Measurements from ENCODE around the gene FADS1. TPM values are rescaled to one million over a fixed set of nuclear protein-coding genes. Genes with fewer than 3 reads are reported as not detected.

The FADS1 gene
- total RNA-seq, 1 experiment from 2014 or later: 105 TPM

GRCh38 chr11:61839742-61840141 lies 22.9 kb upstream of the FADS1 start:
- Mint-ChIP-seq H3K9me3 (0 out of 2 replicates have a peak, but pooled peaks cover 3% of the 10 kb centered on the region), H3K27me3 (ENCODE audit: low read depth) (no peaks in the 10 kb centered on the region), H3K36me3 (peaks cover 75% of the 10 kb centered on the region), H3K4me3 (no peak overlapping the region), H3K4me1 (peaks cover 19% of the 10 kb centered on the region), H3K27ac (no peak overlapping the region)
- no peak for ATAC-seq
- CTCF ChIA-PET: no interaction called here
- no peak for DNase-seq (ENCODE audit: low spot score)
- POLR2A ChIA-PET: no interaction called here
- TF ChIP-seq NFATC4 (CRISPR knock-in tag; IDR thresholded peaks at IDR 0.05): no peak
- TF ChIP-seq, protein P1, sequence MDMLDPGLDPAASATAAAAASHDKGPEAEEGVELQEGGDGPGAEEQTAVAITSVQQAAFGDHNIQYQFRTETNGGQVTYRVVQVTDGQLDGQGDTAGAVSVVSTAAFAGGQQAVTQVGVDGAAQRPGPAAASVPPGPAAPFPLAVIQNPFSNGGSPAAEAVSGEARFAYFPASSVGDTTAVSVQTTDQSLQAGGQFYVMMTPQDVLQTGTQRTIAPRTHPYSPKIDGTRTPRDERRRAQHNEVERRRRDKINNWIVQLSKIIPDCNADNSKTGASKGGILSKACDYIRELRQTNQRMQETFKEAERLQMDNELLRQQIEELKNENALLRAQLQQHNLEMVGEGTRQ (CRISPR knock-in tag; IDR thresholded peaks at IDR 0.05): no peak

DNA sequence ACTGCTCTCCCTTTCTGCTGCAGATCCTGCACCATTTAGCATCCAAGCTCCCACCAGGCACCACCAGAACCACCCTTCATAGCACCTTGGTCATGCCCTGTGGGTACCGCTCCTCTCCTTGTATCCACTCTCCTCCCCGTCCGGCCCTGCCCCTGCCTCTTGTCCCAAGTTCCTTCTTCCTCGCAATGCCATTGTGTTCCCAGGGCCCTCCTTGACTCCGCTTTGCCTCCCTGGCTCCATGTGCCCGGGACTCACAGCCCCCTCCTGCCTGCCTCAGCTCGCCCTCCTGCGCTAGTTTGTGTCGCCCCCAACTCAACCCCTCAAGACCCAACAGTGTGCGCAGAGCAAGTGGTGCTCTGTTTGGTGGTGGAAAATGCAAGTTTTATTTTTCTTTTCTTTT lies 22.1 kb upstream of the FADS1 start:
- CTCF ChIA-PET: interaction anchor here (0.5 kb wide), 1 partner anchor 105 kb away, joined by 5 read pairs; no protein-coding TSS in a partner anchor
- DNase-seq (ENCODE audit: low spot score) (no peak), ATAC-seq (no peak)
- TF ChIP-seq PREB (CRISPR knock-in tag; IDR thresholded peaks at IDR 0.05; ENCODE audit: borderline replicate concordance): no peak
- TF ChIP-seq ZSCAN18 (CRISPR knock-in tag; IDR thresholded peaks at IDR 0.05): no peak
- TF ChIP-seq SMAD3 (CRISPR knock-in tag; IDR thresholded peaks at IDR 0.05; ENCODE audit: borderline replicate concordance): no peak
- TF ChIP-seq, protein P2, sequence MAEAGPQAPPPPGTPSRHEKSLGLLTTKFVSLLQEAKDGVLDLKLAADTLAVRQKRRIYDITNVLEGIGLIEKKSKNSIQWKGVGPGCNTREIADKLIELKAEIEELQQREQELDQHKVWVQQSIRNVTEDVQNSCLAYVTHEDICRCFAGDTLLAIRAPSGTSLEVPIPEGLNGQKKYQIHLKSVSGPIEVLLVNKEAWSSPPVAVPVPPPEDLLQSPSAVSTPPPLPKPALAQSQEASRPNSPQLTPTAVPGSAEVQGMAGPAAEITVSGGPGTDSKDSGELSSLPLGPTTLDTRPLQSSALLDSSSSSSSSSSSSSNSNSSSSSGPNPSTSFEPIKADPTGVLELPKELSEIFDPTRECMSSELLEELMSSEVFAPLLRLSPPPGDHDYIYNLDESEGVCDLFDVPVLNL (CRISPR knock-in tag; IDR thresholded peaks at IDR 0.05; ENCODE audit: borderline replicate concordance, low read depth): no peak
- no peak for TF ChIP-seq NFE2L1 (CRISPR knock-in tag; IDR thresholded peaks at IDR 0.05)
- Mint-ChIP-seq H3K4me1 (peaks cover 26% of the 10 kb centered on the region), H3K9me3 (0 out of 2 replicates have a peak, but pooled peaks cover 3% of the 10 kb centered on the region), H3K36me3 (peaks cover 72% of the 10 kb centered on the region), H3K27me3 (ENCODE audit: low read depth) (no peaks in the 10 kb centered on the region), H3K4me3 (no peak overlapping the region), H3K27ac (peak overlapping the region; percentile 45; the same call in 1 of the 2 replicates)
- POLR2A ChIA-PET: interaction anchor here (0.8 kb wide), 1 partner anchor 41 kb away, joined by 4 read pairs; no protein-coding TSS in a partner anchor

- Mint-ChIP-seq H3K4me1 (peaks cover 31% of the 10 kb centered on the region), H3K27ac (peak overlapping the region; percentile 45; the same call in 1 of the 2 replicates), H3K27me3 (ENCODE audit: low read depth) (no peaks in the 10 kb centered on the region), H3K4me3 (no peak overlapping the region), H3K36me3 (peaks cover 68% of the 10 kb centered on the region), H3K9me3 (0 out of 2 replicates have a peak, but pooled peaks cover 3% of the 10 kb centered on the region)
- TF ChIP-seq JUN (CRISPR knock-in tag; IDR thresholded peaks at IDR 0.05) (no peak), ERG (CRISPR knock-in tag; IDR thresholded peaks at IDR 0.05) (no peak), KAT7 (CRISPR knock-in tag; IDR thresholded peaks at IDR 0.05; ENCODE audit: borderline replicate concordance) (no peak), PREB (CRISPR knock-in tag; IDR thresholded peaks at IDR 0.05; ENCODE audit: borderline replicate concordance) (no peak), SMAD3 (CRISPR knock-in tag; IDR thresholded peaks at IDR 0.05; ENCODE audit: borderline replicate concordance) (no peak), STAT6 (CRISPR knock-in tag; conservative IDR thresholded peaks at IDR 0.05; ENCODE audit: low read depth) (no peak), ZNF317 (CRISPR knock-in tag; IDR thresholded peaks at IDR 0.05; ENCODE audit: borderline replicate concordance, low read depth) (no peak), GRHL2 (CRISPR knock-in tag; IDR thresholded peaks at IDR 0.05; ENCODE audit: insufficient replicate concordance, severe bottlenecking) (no peak), TP53 (CRISPR knock-in tag; IDR thresholded peaks at IDR 0.05) (no peak)
- TF ChIP-seq, protein P3, sequence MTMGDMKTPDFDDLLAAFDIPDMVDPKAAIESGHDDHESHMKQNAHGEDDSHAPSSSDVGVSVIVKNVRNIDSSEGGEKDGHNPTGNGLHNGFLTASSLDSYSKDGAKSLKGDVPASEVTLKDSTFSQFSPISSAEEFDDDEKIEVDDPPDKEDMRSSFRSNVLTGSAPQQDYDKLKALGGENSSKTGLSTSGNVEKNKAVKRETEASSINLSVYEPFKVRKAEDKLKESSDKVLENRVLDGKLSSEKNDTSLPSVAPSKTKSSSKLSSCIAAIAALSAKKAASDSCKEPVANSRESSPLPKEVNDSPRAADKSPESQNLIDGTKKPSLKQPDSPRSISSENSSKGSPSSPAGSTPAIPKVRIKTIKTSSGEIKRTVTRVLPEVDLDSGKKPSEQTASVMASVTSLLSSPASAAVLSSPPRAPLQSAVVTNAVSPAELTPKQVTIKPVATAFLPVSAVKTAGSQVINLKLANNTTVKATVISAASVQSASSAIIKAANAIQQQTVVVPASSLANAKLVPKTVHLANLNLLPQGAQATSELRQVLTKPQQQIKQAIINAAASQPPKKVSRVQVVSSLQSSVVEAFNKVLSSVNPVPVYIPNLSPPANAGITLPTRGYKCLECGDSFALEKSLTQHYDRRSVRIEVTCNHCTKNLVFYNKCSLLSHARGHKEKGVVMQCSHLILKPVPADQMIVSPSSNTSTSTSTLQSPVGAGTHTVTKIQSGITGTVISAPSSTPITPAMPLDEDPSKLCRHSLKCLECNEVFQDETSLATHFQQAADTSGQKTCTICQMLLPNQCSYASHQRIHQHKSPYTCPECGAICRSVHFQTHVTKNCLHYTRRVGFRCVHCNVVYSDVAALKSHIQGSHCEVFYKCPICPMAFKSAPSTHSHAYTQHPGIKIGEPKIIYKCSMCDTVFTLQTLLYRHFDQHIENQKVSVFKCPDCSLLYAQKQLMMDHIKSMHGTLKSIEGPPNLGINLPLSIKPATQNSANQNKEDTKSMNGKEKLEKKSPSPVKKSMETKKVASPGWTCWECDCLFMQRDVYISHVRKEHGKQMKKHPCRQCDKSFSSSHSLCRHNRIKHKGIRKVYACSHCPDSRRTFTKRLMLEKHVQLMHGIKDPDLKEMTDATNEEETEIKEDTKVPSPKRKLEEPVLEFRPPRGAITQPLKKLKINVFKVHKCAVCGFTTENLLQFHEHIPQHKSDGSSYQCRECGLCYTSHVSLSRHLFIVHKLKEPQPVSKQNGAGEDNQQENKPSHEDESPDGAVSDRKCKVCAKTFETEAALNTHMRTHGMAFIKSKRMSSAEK (CRISPR knock-in tag; IDR thresholded peaks at IDR 0.05; ENCODE audit: borderline replicate concordance): no peak
- ATAC-seq (no peak), DNase-seq (ENCODE audit: low spot score) (no peak)
- ChIA-PET POLR2A (interaction anchor here (0.5 to 0.8 kb wide), 2 partner anchors 28 to 41 kb away, joined by 3 to 4 read pairs; no protein-coding TSS in a partner anchor), CTCF (interaction anchor here (0.5 kb wide), 1 partner anchor 106 kb away, joined by 5 read pairs; no protein-coding TSS in a partner anchor)
Measured at GRCh38 chr11:61838501-61838900, 21.7 kb upstream of the FADS1 start.
